Measurements from ENCODE around the gene TARS3.
"Not testable (repeated sequence)": the region's sequence is repeated elsewhere in the genome, so short reads cannot be mapped to it uniquely, and the experiment has no call there.

Gene TARS3

GRCh38 chr15:101698314-101698713, 26.0 kb downstream of the TARS3 start:
- DNase-seq (ENCODE audit: low read depth), result no peak

DNA sequence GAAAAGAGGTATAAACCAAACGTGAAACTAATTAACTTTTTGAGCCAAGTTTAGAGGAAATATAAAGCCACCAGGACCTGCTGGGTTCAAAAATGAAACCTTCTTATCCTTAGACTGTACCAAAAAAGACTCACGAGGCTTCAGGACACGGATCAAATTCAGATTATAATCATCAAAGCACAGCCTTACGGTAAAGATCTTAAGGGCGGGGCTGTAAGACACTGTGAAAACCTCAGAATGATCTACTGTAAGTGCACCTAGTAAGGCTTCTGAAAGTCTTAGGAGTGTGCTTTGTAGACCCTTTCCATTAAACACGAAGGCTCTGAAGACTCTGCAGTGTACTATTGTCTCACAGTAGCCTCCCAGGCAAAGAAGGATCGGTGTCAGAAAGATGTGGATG, 26.8 kb downstream of the TARS3 start:
- DNase-seq (ENCODE audit: low read depth), result no peak

DNA sequence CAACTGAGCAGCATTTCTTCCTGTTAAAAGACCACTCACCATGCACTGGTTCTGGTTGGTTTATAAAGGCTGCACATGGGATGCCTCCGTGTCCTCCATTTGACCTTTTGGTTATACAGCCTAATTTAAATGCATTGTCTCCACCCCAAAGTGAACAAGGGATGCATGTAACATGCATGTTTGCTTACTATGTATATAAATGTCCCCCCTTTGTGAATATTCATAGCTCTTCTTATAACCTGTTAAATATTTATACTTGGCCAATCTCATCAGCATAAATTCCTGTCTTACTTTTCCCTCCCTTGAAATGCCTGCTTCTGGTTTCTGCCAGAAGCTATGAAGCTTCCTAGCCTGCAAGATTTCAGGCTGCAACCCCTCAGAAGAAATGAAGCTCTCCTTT, 27.4 kb downstream of the TARS3 start:
- no peak for DNase-seq (ENCODE audit: low read depth)

- DNase-seq (ENCODE audit: low read depth), result no peak
Observed at GRCh38 chr15:101694261-101694660, 30.0 kb downstream of the TARS3 start.

- DNase-seq (ENCODE audit: low read depth), result no peak
Observed at GRCh38 chr15:101692801-101693598, 31.3 kb downstream of the TARS3 start.

DNA sequence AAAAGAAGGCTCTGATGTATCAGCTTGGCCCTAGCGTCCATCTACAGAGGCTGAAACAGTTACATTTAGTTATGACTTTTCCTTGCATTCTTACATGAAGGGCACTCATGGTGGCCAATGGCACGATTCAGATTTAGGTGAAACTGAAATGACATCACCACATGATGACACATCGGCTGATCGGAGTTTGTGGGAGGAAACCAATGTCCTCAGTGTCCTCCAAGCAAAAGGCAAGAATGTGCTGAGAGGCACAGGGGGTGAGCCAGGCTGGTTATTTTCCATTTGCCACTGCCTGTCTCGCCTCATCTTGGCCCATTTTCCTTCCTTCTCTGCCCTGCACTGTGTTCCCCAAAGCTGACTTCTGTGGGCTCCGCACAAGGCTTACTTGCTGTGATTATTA, 34.4 kb downstream of the TARS3 start:
- DNase-seq (ENCODE audit: low read depth), result no peak

DNA sequence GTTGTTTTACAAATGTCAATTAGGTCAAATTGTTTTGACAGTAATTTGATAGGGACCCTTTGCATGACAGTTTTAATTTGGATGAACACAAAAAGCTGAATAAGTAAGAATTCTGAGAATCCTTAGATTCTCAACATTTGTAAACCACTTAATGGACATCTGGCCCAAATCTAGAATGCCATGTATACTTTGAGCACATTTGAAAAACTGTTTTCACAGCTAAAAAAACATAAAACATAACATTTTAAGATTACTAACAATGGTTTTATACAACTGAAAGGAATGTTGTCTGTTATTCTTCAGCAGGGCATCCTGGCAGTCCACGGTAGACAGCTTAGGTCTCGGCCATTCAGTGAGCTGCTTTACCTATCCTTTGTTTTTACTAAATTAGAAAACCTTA, 37.6 kb downstream of the TARS3 start:
- DNase-seq (ENCODE audit: low read depth), result no peak

DNA sequence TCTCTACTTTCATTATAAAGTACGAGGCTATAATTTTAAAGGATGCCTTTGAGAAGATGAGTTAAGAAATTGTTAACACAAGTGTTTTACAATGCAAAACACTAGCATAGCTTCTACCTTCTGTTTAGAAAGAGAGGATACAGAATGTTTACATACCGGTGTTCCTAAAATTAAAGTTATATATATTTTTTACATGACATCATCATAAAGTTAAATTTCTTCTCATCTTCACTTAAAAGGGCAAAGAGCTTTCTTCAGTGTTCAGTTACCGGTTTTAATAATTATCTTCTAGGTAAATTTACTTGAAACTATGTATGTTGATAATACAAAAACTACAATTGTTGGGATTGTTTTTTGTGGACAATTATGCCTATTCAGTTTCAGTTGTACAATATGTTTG, 39.4 kb downstream of the TARS3 start:
- DNase-seq (ENCODE audit: low read depth), result no peak

DNA sequence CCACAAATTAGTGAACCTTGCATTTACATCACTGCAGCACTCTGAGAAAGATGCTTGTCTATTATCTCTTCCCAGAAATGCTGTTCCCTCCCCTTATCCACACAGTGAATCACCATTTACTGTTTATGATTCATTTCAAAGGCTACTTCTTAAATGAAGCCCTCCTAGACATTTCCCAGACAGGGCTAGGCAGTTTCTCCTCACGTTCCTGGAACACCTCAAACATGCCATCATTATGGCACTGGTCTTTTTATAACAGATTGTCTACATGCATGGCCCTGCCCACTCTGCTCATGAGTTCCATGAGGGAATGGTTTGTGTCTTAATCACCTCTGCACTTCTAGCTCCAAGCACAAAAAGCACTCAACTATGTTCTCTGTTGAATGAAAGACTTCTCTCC, 39.9 kb downstream of the TARS3 start:
- no peak for DNase-seq (ENCODE audit: low read depth)

GRCh38 chr15:101679806-101680205, 44.5 kb downstream of the TARS3 start:
- no peak for DNase-seq (ENCODE audit: low read depth)

DNA sequence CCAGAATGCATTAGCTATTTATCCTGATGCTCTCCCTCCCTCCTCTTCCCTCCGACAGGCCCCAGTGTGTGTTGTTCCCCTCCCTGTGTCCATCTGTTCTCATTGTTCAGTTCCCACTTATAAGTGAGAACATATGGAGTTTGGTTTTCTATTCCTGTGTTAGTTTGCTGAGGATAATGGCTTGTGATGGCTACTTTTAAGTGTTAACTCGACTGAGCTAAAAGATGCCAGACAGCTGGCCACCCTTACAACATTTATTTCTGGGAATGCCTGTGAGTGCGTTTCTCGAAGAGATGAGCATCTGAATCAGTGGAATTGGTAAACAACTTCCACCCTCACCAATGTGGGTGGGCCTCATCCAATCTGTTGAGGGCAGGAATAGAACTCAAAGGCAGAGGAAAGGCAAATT, 47.3 kb downstream of the TARS3 start:
- no peak for DNase-seq (ENCODE audit: low read depth)

GRCh38 chr15:101675796-101676582, 48.3 kb downstream of the TARS3 start:
- no peak for DNase-seq (ENCODE audit: low read depth)

GRCh38 chr15:101675015-101675414, 49.3 kb downstream of the TARS3 start:
- DNase-seq (ENCODE audit: low read depth), result no peak

DNA sequence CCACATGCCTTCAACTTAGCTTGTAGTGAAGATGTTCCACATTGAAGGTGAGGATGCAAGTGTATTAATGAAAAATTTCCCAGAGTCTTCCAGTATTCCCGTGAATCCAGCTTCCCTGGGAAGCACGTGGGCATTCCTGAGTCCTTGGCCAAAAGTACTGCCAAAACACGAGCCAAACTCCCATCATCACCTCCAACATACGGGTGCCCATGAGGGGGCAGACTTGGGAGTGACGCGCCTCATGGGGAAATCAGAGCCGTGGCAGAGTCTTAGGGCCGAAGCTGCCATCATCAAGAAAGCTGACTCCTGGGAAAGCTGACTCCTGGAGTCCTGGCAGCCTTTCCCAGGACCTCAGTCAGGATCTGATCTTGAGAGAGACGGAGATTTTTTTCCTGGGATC, 52.0 kb downstream of the TARS3 start:
- DNase-seq (ENCODE audit: low read depth), result no peak

DNA sequence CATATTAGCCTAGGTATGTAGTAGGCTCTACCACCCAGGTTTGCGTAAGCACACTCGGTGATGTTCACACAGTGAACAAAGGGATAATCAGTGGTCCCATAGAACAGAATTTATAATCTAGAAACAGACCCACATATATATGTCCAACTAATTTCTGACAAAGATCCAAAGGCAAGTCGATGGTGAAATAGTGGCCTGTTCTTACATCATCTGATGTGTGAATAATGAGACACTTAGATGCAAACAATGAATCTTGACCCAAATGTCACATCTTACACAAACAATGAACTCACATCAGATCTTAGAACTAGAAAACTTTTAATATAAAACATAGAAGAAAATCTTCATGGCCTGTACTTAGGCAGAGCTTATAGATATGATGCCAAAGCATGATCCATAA, 54.5 kb downstream of the TARS3 start:
- DNase-seq (ENCODE audit: low read depth), result no peak

- no peak for DNase-seq (ENCODE audit: low read depth)
Observed at GRCh38 chr15:101667881-101668280, 56.4 kb downstream of the TARS3 start.

DNA sequence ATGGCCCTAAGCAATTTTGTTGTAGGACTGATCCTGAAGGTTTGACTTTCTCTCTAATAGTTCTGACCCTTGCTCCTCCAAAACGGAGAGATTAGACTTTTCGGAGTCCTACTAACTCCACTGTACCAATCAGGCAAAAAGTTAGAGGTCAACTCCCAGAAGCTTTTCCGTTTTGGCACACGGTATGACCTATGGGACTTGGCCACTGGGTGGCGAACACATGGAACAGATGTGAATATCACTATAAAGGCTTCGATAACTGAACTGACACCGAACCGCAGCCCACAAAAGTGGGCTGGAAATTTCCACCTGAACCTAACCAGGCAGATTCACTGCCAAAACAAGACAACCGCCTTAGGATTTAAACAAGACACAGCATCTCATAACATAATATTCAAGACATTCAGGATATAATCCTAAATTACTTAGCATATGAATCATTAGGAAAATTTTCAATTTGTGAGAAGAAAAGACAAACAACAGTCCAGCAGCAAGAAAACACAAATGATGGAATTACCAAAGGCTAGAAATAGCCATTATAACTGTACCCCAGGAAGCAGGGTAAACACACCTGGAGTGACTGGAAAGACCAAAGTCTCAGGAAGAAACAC, 59.9 kb downstream of the TARS3 start:
- no peak for DNase-seq (ENCODE audit: low read depth)

DNA sequence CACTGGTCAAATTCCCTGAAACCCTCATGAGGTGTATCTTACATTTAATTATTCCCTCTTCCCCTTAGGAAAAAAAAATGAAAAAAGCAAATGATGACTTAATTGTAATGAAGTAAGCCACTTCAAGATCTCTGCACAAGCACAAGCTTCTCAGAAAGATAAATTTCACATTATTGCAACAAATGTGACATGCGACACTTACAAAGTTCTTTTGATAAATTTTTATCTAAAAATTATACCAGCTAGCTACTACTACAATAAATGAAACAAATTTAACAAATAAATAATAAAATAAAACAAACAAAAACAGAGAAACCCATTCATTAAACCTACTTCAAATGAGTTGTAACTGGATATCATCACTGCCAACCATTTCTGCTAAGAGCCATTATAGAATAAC, 62.1 kb downstream of the TARS3 start:
- DNase-seq (ENCODE audit: low read depth), result no peak

GRCh38 chr15:101660005-101660404, 64.3 kb downstream of the TARS3 start:
- DNase-seq (ENCODE audit: low read depth), result no peak

GRCh38 chr15:101657968-101658784, 66.1 kb downstream of the TARS3 start:
- no peak for DNase-seq (ENCODE audit: low read depth)

- no peak for DNase-seq (ENCODE audit: low read depth)
Observed at GRCh38 chr15:101657171-101657570, 67.1 kb downstream of the TARS3 start.

DNA sequence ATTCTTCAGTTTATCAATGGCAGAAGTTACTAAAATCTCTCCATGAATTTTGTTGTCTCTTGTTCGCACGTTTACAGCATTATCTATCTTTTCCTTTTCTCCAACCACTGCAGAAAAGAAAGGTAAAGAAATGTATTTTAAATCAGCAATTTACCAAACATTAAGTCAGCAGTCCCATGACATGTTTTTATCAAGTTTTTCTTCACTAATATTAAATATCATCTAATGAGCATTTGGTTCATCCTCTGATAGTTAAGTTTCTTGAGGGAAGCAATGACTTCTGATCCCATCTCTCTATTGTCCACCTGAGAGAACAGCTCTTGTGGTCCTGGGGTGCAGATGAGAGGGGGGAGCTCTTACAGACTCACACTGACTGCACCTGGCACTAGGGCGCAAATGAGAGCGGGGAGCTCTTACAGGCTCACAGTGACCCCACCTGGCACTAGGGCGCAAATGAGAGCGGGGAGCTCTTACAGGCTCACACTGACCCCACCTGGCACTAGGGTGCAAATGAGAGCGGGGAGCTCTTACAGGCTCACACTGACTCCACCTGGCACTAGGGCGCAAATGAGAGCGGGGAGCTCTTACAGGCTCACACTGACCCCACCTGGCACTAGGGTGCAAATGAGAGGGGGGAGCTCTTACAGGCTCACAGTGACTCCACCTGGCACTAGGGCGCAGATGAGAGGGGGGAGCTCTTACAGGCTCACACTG, 69.5 kb downstream of the TARS3 start:
- not testable (repeated sequence) for DNase-seq (ENCODE audit: low read depth)
